GM12875 (cell line): ENCODE measurements around the gene TBCE.
"Not testable (repeated sequence)": the region's sequence is repeated elsewhere in the genome, so short reads cannot be mapped to it uniquely, and the experiment has no call there.

Experiments
- H3K4me3 ChIP-seq: one replicate; pipeline ENCODE4 v1.5.1; 2011; ENCODE audit warnings: low read depth, low read length, control low read depth
- TF ChIP-seq, protein P1 (sequence below): IDR thresholded peaks from 2 replicates; pipeline ENCODE4 v1.5.1; 2011; ENCODE audit warnings: low read depth, mild to moderate bottlenecking, control low read depth, inconsistent platforms, low read length, moderate library complexity, borderline replicate concordance; ENCODE audit not compliant: insufficient read depth

TBCE gene

DNA sequence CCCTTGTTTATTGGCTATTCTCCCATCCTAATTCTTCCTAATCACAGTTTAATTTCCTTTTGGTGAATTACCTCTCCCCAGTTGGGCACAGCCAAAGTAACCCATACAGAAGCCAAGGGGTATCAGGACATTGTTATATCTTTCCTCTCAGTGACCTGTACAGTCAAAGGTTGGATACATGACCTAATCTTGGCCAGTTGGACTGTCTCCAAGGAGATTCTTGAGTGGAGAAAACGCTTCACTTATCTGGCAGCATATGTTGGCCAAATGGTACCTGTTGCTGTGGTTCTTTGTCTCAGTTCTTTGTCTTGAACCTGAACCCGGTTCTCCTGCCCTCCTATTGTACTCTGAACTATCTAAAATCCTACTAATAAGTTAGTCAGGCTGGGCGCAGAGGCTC is 15.3 kb upstream of the TBCE start:
- TF ChIP-seq, protein P1, sequence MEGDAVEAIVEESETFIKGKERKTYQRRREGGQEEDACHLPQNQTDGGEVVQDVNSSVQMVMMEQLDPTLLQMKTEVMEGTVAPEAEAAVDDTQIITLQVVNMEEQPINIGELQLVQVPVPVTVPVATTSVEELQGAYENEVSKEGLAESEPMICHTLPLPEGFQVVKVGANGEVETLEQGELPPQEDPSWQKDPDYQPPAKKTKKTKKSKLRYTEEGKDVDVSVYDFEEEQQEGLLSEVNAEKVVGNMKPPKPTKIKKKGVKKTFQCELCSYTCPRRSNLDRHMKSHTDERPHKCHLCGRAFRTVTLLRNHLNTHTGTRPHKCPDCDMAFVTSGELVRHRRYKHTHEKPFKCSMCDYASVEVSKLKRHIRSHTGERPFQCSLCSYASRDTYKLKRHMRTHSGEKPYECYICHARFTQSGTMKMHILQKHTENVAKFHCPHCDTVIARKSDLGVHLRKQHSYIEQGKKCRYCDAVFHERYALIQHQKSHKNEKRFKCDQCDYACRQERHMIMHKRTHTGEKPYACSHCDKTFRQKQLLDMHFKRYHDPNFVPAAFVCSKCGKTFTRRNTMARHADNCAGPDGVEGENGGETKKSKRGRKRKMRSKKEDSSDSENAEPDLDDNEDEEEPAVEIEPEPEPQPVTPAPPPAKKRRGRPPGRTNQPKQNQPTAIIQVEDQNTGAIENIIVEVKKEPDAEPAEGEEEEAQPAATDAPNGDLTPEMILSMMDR: no peak
- no peak overlapping the region for H3K4me3 ChIP-seq

DNA sequence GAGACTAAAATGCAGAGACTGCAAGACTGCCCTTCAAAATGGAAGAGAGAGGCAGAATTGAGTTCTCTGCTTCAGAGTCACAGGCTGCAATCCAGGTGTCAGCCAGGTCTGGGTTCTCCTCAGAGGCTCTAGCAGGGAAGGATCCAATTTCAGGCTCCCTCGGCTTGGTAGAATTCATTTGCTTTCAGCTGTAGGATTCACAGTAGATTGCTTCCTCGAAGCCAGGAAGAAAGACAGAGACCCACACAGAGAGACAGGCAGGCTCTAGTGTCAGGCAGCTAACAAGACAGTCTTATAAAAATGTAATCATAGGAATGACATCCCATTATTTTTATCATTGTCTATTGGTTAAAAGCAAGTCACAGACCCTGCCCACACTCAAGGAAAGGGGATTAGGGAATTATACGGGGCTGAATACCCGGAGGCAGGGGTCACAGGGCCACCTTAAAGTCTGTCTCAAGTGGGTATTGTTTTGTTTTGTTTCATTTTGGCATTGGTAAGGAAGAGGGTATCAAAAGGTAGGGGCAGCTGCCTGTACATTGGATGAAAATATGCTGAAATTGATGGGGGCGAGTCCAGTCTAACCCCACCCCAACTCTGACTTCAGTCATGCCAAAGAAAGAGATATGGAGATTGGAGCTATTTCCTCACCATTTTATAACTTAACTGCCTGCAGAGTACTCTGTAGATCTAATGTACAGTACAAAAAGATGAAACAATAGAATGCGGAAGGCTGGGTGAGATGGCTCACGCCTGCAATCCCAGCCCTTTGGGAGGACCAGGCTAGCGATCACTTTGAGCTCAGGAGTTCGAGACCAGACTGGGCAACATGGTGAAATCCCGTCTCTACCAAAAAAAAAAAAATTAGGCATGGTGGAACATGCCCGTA is 9.5 kb upstream of the TBCE start:
- TF ChIP-seq, protein P1: no peak

DNA sequence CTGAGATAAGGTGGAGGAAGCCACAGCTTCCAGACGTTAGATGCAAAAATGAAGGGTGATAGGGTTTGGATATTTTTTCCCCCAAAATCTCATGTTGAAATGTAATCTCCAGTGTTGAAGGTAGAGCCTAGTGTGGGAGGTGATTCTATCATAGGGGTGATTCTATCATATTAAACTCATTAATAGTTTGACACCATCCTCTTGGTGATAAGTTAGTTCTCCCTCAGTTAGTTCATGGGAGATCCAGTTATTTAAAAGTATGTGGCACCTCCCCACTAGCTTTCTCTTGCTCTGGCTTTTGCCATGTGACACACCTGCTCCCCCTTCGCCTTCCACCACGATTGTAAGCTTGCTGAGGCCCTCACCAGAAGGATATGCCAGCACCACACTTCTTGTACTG is 8.3 kb upstream of the TBCE start:
- no peak overlapping the region for H3K4me3 ChIP-seq
- TF ChIP-seq, protein P1: no peak

More for the DNA sequence above, 9.5 kb upstream of the TBCE start:
- no peak overlapping the region for H3K4me3 ChIP-seq

DNA sequence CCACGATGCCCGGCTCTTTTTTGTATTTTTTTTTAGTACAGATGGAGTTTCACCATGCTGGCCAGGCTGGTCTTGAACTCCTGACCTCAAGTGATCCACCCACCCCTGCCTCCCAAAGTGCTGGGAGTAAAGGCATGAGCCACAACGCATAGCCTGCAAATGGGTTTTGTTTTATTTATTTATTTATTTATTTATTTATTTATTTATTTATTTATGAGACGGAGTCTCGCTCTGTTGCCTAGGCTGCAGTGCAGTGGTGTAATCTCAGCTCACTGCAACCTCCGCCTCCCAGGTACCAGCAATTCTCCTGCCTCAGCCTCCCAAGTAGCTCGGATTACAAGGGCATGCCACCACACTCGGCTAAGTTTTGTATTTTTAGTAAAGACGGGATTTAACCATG is 3.0 kb upstream of the TBCE start:
- H3K4me3 ChIP-seq: not testable (repeated sequence)

DNA sequence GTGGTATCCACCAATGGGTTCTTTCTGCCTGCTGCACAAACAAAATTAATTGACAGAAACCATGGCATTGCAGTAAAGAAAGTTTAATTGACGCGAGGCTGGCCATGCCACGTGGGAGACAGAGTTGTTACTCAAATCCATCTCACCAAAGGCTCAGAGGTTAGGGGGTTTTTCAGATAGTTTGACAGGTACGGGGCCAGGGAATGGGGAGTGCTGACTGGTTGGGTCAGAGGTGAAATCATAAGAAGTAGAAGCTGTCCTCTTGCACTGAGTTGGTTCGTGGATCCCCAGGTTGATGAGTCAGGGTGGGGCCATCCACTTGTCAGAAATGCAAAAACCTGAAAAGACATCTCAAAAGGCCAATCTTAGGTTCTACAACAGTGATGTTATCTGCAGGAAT is 941 bp upstream of the TBCE start:
- TF ChIP-seq, protein P1: no peak
- no peak overlapping the region for H3K4me3 ChIP-seq

DNA sequence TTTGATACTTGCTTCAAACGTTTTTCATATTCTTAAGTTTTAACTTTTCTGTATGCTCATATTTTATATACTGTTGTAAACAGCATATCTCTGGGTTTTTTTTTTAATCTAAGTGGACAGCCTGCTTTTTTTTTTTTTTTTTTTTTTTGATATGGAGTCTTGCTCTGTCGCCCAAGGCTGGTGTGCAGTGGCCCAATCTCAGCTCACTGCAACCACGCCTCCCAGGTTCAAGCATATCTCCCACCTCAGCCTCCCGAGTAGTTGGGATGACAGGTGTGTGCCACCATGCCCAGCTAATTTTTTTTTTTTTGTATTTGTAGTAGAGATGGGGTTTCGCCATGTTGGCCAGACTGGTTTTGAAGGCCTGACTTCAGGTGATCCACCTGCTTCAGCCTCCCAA is 1.2 kb downstream of the TBCE start:
- TF ChIP-seq, protein P1: no peak
- no peak overlapping the region for H3K4me3 ChIP-seq

DNA sequence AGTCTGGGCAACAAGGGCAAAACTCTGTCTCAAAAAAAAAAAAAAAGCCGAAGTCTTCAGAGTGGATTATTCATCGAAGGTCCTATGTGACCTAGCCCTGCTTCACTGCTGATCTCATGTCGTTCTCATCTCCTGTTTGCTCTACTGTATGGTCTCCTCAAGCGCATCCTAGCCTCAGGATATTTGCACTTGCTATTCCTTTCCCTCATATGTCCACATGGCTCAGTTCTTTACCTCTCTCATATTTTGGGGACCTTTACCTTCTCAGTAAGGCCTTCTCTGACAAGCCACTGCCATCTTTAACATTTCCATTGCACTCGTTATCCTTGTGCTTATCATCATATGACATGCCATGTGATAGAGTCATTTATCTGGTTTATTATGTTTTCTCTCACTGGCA is 2.6 kb downstream of the TBCE start:
- TF ChIP-seq, protein P1: no peak
- no peak overlapping the region for H3K4me3 ChIP-seq
